Measurements from ENCODE around the gene SLC39A6. TPM values are rescaled to one million over a fixed set of nuclear protein-coding genes. Genes with fewer than 3 reads are reported as not detected.
"Not testable (repeated sequence)": the region's sequence is repeated elsewhere in the genome, so short reads cannot be mapped to it uniquely, and the experiment has no call there.

SLC39A6 gene, protein sequence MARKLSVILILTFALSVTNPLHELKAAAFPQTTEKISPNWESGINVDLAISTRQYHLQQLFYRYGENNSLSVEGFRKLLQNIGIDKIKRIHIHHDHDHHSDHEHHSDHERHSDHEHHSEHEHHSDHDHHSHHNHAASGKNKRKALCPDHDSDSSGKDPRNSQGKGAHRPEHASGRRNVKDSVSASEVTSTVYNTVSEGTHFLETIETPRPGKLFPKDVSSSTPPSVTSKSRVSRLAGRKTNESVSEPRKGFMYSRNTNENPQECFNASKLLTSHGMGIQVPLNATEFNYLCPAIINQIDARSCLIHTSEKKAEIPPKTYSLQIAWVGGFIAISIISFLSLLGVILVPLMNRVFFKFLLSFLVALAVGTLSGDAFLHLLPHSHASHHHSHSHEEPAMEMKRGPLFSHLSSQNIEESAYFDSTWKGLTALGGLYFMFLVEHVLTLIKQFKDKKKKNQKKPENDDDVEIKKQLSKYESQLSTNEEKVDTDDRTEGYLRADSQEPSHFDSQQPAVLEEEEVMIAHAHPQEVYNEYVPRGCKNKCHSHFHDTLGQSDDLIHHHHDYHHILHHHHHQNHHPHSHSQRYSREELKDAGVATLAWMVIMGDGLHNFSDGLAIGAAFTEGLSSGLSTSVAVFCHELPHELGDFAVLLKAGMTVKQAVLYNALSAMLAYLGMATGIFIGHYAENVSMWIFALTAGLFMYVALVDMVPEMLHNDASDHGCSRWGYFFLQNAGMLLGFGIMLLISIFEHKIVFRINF
- 71.5 TPM for polyA plus RNA-seq (2013, experiment 1 of 2)
- polyA plus RNA-seq (2013, experiment 2 of 2): 81.0 TPM

DNA sequence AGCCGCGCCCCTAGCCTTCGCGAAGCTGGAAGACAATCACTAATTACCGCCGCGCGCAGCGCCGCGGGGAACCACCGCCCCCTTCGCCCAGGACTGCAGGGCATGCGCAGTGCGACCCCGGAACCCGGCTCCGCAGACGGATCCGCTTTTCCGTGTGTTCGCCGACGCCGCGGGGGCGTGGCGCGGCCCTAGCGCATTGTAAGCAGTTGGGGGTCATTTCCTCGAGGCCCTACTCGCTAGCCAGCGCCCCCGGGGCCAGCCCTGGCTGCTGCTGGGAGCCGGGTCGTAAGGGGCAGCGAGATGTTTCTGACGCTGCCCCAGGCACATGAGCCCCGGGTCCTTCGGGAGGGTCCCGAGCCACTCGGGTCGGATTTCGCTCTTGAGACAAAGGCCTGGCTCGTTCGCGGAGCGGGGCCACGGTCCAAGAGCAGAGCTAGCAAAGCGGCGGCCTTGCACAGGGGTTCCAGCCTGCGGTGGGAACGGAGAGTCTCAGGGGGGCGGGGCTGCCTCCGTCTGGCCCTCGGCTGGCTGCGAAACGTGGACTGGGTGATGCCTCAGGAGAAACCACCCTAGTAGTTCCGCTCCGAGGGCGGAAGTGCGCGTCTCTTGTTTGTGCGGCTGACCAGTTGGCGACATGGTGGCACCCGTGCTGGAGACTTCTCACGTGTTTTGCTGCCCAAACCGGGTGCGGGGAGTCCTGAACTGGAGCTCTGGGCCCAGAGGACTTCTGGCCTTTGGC, at the start of gene SLC39A6, which contains the start of gene ELP2:
SLC39A6 (minus strand) TSS at position 41 of the 739 bp plus-strand sequence. CDS start 2,333 bp downstream, outside the sequence.
ELP2 (plus strand) TSS at position 600 of the 739 bp plus-strand sequence; CDS start at position 635, 35 bp downstream.
- peaks cover 13% of the 10 kb centered on the region for H3K4me1 ChIP-seq (ENCODE audit: control insufficient read depth, insufficient read depth, low read length, poor library complexity, severe bottlenecking)
- H3K27ac ChIP-seq (ENCODE audit: low read depth, low read length, severe bottlenecking): peak within 1 kb of the TSS; percentile 100
- 0 to 1% methylated on average over 64 to 65 of the region's 69 CpGs for WGBS, 2 experiments (ENCODE audit: insufficient coverage in 2 of 2)
- H3K9me3 ChIP-seq (ENCODE audit: control insufficient read depth, low read length): no peaks in the 10 kb centered on the region
- peaks cover 32% of the 10 kb centered on the region for H3K36me3 ChIP-seq (ENCODE audit: control insufficient read depth, insufficient read depth, low read length)
- peak within 1 kb of the TSS; percentile 98 for H3K4me3 ChIP-seq (ENCODE audit: extremely low read depth, insufficient read depth, low read length, poor library complexity, severe bottlenecking)

DNA sequence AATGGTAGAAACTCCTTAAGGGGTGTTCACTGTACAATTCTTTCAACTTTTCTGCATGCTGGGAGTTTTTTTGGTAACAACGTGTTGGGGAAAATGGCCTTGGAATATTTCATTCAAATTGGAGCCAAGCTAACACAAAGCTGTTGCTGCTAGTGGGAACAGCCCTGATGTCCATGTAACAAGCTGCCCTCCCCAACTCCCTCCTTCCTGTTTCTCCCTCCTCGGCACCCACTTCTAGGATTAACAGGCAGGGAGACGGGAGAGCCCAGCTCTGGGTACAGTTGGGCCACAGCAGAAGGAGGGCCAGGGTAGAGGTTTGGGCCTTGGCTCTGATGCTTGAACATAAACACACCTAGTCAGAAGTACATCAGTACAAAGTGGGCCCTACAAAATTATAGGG, 48.8 kb upstream of the SLC39A6 start:
- H3K36me3 ChIP-seq (ENCODE audit: control insufficient read depth, insufficient read depth, low read length): peaks cover 44% of the 10 kb centered on the region
- H3K4me3 ChIP-seq (ENCODE audit: extremely low read depth, insufficient read depth, low read length, poor library complexity, severe bottlenecking): no peak overlapping the region
- H3K9me3 ChIP-seq (ENCODE audit: control insufficient read depth, low read length): no peaks in the 10 kb centered on the region

DNA sequence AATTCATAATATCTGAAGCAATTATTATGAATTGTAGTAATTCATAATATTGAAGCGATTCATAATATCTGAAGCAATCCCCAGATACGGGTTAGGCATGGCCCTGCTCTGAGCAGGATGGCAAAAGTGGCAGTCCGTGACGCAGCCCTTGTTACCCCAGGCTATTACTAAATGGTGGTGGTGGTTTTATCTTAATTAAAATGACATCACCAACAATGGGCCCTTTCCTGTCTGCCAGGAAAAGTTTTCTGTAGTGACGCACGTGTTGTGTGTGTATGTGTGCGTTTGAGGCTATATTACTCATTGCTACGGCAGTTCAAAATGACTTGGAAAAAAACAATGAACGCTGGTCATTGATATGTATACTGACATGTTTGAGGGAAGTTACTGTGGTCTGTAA, 47.6 kb upstream of the SLC39A6 start:
- Histone ChIP-seq H3K9me3 (ENCODE audit: control insufficient read depth, low read length) (no peaks in the 10 kb centered on the region), H3K4me3 (ENCODE audit: extremely low read depth, insufficient read depth, low read length, poor library complexity, severe bottlenecking) (no peak overlapping the region), H3K36me3 (ENCODE audit: control insufficient read depth, insufficient read depth, low read length) (peaks cover 56% of the 10 kb centered on the region), H3K27ac (ENCODE audit: low read depth, low read length, severe bottlenecking) (no peak overlapping the region), H3K4me1 (ENCODE audit: control insufficient read depth, insufficient read depth, low read length, poor library complexity, severe bottlenecking) (no peaks in the 10 kb centered on the region)
- 93 to 96% methylated on average over 5 of the region's 9 CpGs for WGBS, 2 experiments (ENCODE audit: insufficient coverage in 2 of 2)

More for the DNA sequence above, 48.8 kb upstream of the SLC39A6 start:
- 100% methylated on average over 1 of the region's 3 CpGs; no CpG with 5 or more reads in 1 of the 2 experiments for WGBS, 2 experiments (ENCODE audit: insufficient coverage in 2 of 2)
- Histone ChIP-seq H3K4me1 (ENCODE audit: control insufficient read depth, insufficient read depth, low read length, poor library complexity, severe bottlenecking) (no peaks in the 10 kb centered on the region), H3K27ac (ENCODE audit: low read depth, low read length, severe bottlenecking) (no peak overlapping the region)

DNA sequence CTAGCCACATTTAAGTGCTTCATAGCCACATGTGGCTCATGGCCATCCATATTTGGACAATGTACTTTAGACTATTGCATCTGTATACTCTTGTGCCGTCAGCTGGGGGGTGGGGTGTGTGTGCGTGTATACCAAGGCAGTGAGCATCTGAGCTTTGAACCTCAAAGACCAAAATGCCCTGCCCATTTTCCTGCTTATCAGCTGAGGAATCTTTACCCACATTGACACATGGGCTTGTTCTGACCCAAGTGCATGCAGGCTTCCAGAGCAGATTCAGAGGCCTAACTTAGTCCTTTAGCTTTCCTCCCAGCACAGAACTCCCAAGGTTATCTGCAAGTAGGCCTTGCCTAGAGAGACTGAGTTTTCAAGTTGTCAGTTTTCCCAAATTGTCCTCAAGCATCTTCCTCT, 47.0 kb upstream of the SLC39A6 start:
- no peak overlapping the region for H3K4me3 ChIP-seq (ENCODE audit: extremely low read depth, insufficient read depth, low read length, poor library complexity, severe bottlenecking)
- no peaks in the 10 kb centered on the region for H3K4me1 ChIP-seq (ENCODE audit: control insufficient read depth, insufficient read depth, low read length, poor library complexity, severe bottlenecking)
- H3K36me3 ChIP-seq (ENCODE audit: control insufficient read depth, insufficient read depth, low read length): peaks cover 61% of the 10 kb centered on the region
- H3K9me3 ChIP-seq (ENCODE audit: control insufficient read depth, low read length): no peaks in the 10 kb centered on the region
- WGBS, 2 experiments (ENCODE audit: insufficient coverage in 2 of 2): 100% methylated on average over 2 of the region's 2 CpGs; no CpG with 5 or more reads in 1 of the 2 experiments
- H3K27ac ChIP-seq (ENCODE audit: low read depth, low read length, severe bottlenecking): no peak overlapping the region

DNA sequence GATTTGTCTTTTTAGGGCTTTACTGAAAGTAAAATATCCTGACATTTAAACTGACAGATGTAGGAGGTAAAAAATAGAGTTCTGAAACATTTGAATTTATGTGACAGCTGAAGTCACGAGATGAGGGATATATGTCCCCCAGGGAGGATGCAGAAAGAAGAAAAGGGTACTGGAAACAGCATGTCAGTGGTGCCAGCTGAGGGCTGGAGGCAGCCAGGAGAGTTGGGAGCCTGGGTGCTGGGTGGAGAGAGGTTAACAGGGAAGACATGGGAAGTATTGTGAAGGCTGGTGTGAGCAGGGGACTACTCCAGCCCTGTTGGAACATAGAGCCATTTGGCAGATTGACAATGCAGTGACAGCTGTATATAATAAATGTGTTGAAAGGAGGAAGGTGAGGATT, 46.3 kb upstream of the SLC39A6 start:
- 92 to 94% methylated on average over 1 of the region's 1 CpG for WGBS, 2 experiments (ENCODE audit: insufficient coverage in 2 of 2)
- H3K36me3 ChIP-seq (ENCODE audit: control insufficient read depth, insufficient read depth, low read length): peaks cover 67% of the 10 kb centered on the region
- no peak overlapping the region for H3K4me3 ChIP-seq (ENCODE audit: extremely low read depth, insufficient read depth, low read length, poor library complexity, severe bottlenecking)
- no peak overlapping the region for H3K27ac ChIP-seq (ENCODE audit: low read depth, low read length, severe bottlenecking)
- H3K4me1 ChIP-seq (ENCODE audit: control insufficient read depth, insufficient read depth, low read length, poor library complexity, severe bottlenecking): no peaks in the 10 kb centered on the region
- no peaks in the 10 kb centered on the region for H3K9me3 ChIP-seq (ENCODE audit: control insufficient read depth, low read length)

DNA sequence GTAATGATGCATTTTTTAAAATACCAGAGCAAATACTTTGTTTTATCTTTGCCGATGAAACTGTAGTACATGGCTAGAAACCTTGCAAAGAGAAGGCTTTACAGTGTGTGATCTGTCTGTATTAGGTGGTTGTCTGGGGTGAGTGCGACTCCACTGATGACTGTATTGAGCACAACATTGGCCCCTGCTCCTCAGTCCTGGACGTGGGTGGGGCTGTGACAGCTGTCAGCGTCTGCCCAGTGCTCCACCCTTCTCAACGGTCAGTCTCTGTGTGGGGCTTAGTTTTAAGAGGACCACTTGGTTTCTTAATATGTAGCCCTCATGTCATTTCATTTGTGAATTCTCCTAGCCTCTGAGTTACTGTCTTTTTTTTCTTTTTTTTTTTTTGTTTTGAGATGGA, 40.8 kb upstream of the SLC39A6 start:
- 97 to 100% methylated on average over 3 to 4 of the region's 5 CpGs for WGBS, 2 experiments (ENCODE audit: insufficient coverage in 2 of 2)
- Histone ChIP-seq H3K36me3 (ENCODE audit: control insufficient read depth, insufficient read depth, low read length) (peaks cover 90% of the 10 kb centered on the region), H3K4me3 (ENCODE audit: extremely low read depth, insufficient read depth, low read length, poor library complexity, severe bottlenecking) (no peak overlapping the region)

DNA sequence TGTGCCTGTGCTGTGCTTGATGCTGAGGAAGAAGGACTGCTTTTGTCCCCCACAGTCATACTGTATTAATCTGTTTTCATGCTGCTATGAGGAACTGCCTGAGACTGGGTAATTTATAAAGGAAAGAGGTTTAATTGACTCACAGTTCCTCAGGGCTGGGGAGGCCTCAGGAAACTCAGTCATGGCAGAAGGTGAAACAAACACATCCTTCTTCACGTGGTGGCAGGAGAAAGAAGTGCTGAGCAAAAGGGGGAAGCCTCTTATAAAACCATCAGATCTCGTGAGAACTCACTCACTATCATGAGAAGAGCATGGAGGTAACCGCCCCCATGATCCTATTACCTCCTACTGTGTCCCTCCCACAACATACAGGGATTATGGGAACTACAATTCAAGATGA, 39.2 kb upstream of the SLC39A6 start:
- not testable (repeated sequence) for H3K9me3 ChIP-seq (ENCODE audit: control insufficient read depth, low read length); H3K4me1 ChIP-seq (ENCODE audit: control insufficient read depth, insufficient read depth, low read length, poor library complexity, severe bottlenecking); H3K27ac ChIP-seq (ENCODE audit: low read depth, low read length, severe bottlenecking); H3K4me3 ChIP-seq (ENCODE audit: extremely low read depth, insufficient read depth, low read length, poor library complexity, severe bottlenecking)
- 100% methylated on average over 1 of the region's 3 CpGs for WGBS, 2 experiments (ENCODE audit: insufficient coverage in 2 of 2)
- peaks cover 86% of the 10 kb centered on the region for H3K36me3 ChIP-seq (ENCODE audit: control insufficient read depth, insufficient read depth, low read length)

More for the DNA sequence above, 40.8 kb upstream of the SLC39A6 start:
- Histone ChIP-seq H3K9me3 (ENCODE audit: control insufficient read depth, low read length) (no peaks in the 10 kb centered on the region), H3K4me1 (ENCODE audit: control insufficient read depth, insufficient read depth, low read length, poor library complexity, severe bottlenecking) (no peaks in the 10 kb centered on the region), H3K27ac (ENCODE audit: low read depth, low read length, severe bottlenecking) (no peak overlapping the region)

DNA sequence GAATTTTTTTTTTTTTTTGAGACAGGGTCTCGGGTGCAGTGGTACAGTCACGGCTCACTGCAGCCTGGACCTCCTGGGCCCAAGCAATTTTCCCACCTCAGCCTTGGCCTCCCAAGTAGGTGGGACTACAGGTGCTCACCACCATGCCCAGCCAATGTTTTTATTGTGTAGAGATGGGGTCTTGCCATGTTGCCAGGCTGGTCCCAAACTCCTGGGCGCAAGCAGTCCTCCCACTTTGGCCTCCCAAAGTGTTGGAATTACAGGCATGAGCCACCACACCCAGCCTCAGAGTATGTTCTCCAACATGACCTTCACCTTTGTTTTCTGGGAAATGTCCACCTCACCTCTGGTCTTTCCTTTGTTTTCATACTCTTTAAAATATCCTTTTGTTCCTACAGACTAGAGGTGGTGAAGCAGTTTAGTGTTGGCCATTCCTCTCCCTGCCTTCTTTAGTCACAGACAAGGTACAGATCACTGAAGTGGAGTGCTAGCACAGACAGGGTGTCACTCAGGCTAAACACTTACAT, 38.6 kb upstream of the SLC39A6 start:
- peaks cover 86% of the 10 kb centered on the region for H3K36me3 ChIP-seq (ENCODE audit: control insufficient read depth, insufficient read depth, low read length)
- no peaks in the 10 kb centered on the region for H3K4me1 ChIP-seq (ENCODE audit: control insufficient read depth, insufficient read depth, low read length, poor library complexity, severe bottlenecking)
- no peaks in the 10 kb centered on the region for H3K9me3 ChIP-seq (ENCODE audit: control insufficient read depth, low read length)
- H3K4me3 ChIP-seq (ENCODE audit: extremely low read depth, insufficient read depth, low read length, poor library complexity, severe bottlenecking): no peak overlapping the region
- 94 to 100% methylated on average over 2 to 3 of the region's 3 CpGs for WGBS, 2 experiments (ENCODE audit: insufficient coverage in 2 of 2)
- H3K27ac ChIP-seq (ENCODE audit: low read depth, low read length, severe bottlenecking): no peak overlapping the region

DNA sequence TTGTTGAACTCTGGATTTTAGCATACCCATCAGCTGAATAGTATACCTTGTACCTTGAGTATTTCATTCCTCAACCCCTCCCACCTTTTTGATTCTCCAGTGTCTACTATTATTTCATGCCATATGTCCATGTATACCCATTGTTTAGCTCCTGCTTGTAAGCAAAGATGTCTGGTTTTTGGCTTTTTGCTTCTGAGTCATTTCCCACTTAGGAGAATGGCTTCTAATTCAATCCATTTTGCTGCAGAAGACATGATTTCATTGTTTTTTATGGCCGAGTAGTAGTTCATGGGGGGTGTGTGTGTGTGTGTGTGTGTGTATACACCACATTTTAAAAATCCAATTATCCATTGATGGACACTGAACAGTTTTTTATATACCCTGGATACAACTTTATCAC, 33.8 kb upstream of the SLC39A6 start:
- Histone ChIP-seq H3K36me3 (ENCODE audit: control insufficient read depth, insufficient read depth, low read length) (peaks cover 81% of the 10 kb centered on the region), H3K4me3 (ENCODE audit: extremely low read depth, insufficient read depth, low read length, poor library complexity, severe bottlenecking) (no peak overlapping the region), H3K27ac (ENCODE audit: low read depth, low read length, severe bottlenecking) (no peak overlapping the region), H3K4me1 (ENCODE audit: control insufficient read depth, insufficient read depth, low read length, poor library complexity, severe bottlenecking) (no peaks in the 10 kb centered on the region), H3K9me3 (ENCODE audit: control insufficient read depth, low read length) (no peaks in the 10 kb centered on the region)
- WGBS, 2 experiments (ENCODE audit: insufficient coverage in 2 of 2): no CpG with 5 or more reads among the region's 1 CpG

DNA sequence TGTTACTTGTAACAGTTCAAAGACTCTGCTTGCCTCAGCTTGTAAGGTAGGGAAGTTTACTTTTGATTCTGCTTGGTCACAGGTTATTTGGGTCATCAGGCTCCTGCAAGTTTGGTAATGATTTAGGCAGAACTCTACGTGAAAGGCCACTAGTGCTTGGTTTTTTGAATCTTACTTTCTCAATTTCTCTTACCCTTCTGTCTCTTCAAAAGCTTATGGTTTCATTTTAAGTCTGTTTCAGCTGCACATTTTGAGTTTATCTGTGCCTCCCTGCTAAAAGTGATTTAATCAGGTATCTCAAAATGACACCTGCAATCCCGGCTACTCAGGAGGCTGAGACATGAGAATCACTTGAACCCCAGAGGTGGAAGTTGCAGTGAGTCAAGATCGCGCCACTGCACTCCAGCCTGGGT, 31.8 kb upstream of the SLC39A6 start:
- H3K4me1 ChIP-seq (ENCODE audit: control insufficient read depth, insufficient read depth, low read length, poor library complexity, severe bottlenecking): no peaks in the 10 kb centered on the region
- H3K4me3 ChIP-seq (ENCODE audit: extremely low read depth, insufficient read depth, low read length, poor library complexity, severe bottlenecking): no peak overlapping the region
- 91 to 96% methylated on average over 3 to 4 of the region's 4 CpGs for WGBS, 2 experiments (ENCODE audit: insufficient coverage in 2 of 2)
- no peak overlapping the region for H3K27ac ChIP-seq (ENCODE audit: low read depth, low read length, severe bottlenecking)
- no peaks in the 10 kb centered on the region for H3K9me3 ChIP-seq (ENCODE audit: control insufficient read depth, low read length)
- H3K36me3 ChIP-seq (ENCODE audit: control insufficient read depth, insufficient read depth, low read length): peaks cover 72% of the 10 kb centered on the region
